CD8-positive, alpha-beta memory T cell (primary cell): ENCODE data around the gene KLF15. TPM values are rescaled to one million over a fixed set of nuclear protein-coding genes. Genes with fewer than 3 reads are reported as not detected.

ENCODE experiments used
- CTCF ChIA-PET: fragments of 350-600 bp; sonication (Branson Sonifier 250); formaldehyde crosslinking; loops from one replicate; lab custom pipeline; 2021; ENCODE audit warnings: antibody characterized with exemption; lab: Charles Lee
- POLR2A ChIA-PET: fragments of 350-600 bp; sonication (Branson Sonifier 250); formaldehyde crosslinking; loops from one replicate; lab custom pipeline; 2021; ENCODE audit warnings: antibody characterized with exemption; lab: Charles Lee
- DNase-seq, 5 donors: peaks; one replicate each; pipeline versions ENCODE4 v3.0.0 to v3.0.0-alpha.2; 2020 to 2022; ENCODE audit warnings: mixed read lengths in 1 of 5
- H3K27ac ChIP-seq: one replicate; pipeline ENCODE4 v1.7.0; 2013; ENCODE audit warnings: low read depth, mild to moderate bottlenecking, low read length, moderate library complexity
- H3K27me3 ChIP-seq: 2 replicates; pipeline ENCODE4 v1.7.0; 2013; ENCODE audit warnings: low read length, mild to moderate bottlenecking; ENCODE audit not compliant: insufficient read depth, poor library complexity, severe bottlenecking
- H3K36me3 ChIP-seq: 2 replicates; pipeline ENCODE4 v1.7.0; 2013; ENCODE audit warnings: mild to moderate bottlenecking, low read length, moderate library complexity; ENCODE audit not compliant: insufficient read depth
- H3K4me1 ChIP-seq: 2 replicates; pipeline ENCODE4 v1.7.0; 2013; ENCODE audit warnings: mild to moderate bottlenecking, low read length, moderate library complexity; ENCODE audit not compliant: insufficient read depth
- H3K4me3 ChIP-seq: 2 replicates; pipeline ENCODE4 v1.7.0; 2013; ENCODE audit warnings: mild to moderate bottlenecking, low read length
- H3K9me3 ChIP-seq: 2 replicates; pipeline ENCODE4 v1.7.0; 2013; ENCODE audit warnings: mild to moderate bottlenecking, low read length
- H3K27ac Mint-ChIP-seq, 8 donors: one replicate each; pipeline ENCODE4 v1.8.0; 2020 to 2021; ENCODE audit warnings: mixed read lengths in 8 of 8, mild to moderate bottlenecking in 6 of 8, inconsistent platforms in 3 of 8, moderate library complexity in 3 of 8
- H3K27me3 Mint-ChIP-seq, 2 donors: one replicate each; pipeline ENCODE4 v1.8.0; 2020 to 2021; ENCODE audit warnings: mixed read lengths in 2 of 2, mild to moderate bottlenecking in 1 of 2, moderate library complexity in 1 of 2
- H3K36me3 Mint-ChIP-seq, 3 donors: one replicate each; pipeline ENCODE4 v1.8.0; 2020 to 2021; ENCODE audit warnings: mixed read lengths in 3 of 3, inconsistent platforms in 1 of 3, mild to moderate bottlenecking in 1 of 3
- H3K4me1 Mint-ChIP-seq, 3 donors: one replicate each; pipeline ENCODE4 v1.8.0; 2020 to 2021; ENCODE audit warnings: mixed read lengths in 3 of 3, inconsistent platforms in 1 of 3, mild to moderate bottlenecking in 1 of 3
- H3K4me3 Mint-ChIP-seq, 7 donors: one replicate each; pipeline ENCODE4 v1.8.0; 2020 to 2021; ENCODE audit warnings: mixed read lengths in 7 of 7, mild to moderate bottlenecking in 6 of 7, moderate library complexity in 4 of 7, inconsistent platforms in 2 of 7
- H3K9me3 Mint-ChIP-seq, 5 donors: one replicate each; pipeline ENCODE4 v1.8.0; 2020 to 2022; ENCODE audit warnings: mixed read lengths in 5 of 5, mild to moderate bottlenecking in 3 of 5, moderate library complexity in 2 of 5, inconsistent platforms in 1 of 5
- polyA plus RNA-seq: library from polyadenylated mRNA; unstranded; fragments of 300-500 nt; fragmentation: Illumina TruSeq; gene quantifications from one replicate; pipeline ENCODE4 v1.2.3, GENCODE V29; 2021
- total RNA-seq, 2 experiments: library from RNA; stranded (reverse); gene quantifications; one replicate each; pipeline ENCODE4 v1.2.3, GENCODE V29; 2021

The KLF15 gene
- total and polyA plus RNA-seq, 3 experiments from 2014 or later = 0.11 to 0.18 TPM; not detected in 1

- Histone ChIP-seq H3K27ac (no peak overlapping the region), H3K27me3 (no peaks in the 10 kb centered on the region), H3K36me3 (no peaks in the 10 kb centered on the region), H3K9me3 (no peaks in the 10 kb centered on the region), H3K4me1 (no peaks in the 10 kb centered on the region), H3K4me3 (no peak overlapping the region)
- ChIA-PET CTCF (no interaction called here), POLR2A (no interaction called here)
- Mint-ChIP-seq H3K4me3 (no peak overlapping the region), H3K27ac (no peak overlapping the region), H3K36me3 (no peaks in the 10 kb centered on the region), H3K4me1 (no peaks in the 10 kb centered on the region), H3K9me3 (peaks cover 15 to 24% (median 20%) of the 10 kb centered on the region in 5 donors), H3K27me3 (peaks cover 7 to 14% of the 10 kb centered on the region in 2 donors)
- DNase-seq = no peak
Observed at GRCh38 chr3:126304704-126305103, 52.5 kb downstream of the KLF15 start.

DNA sequence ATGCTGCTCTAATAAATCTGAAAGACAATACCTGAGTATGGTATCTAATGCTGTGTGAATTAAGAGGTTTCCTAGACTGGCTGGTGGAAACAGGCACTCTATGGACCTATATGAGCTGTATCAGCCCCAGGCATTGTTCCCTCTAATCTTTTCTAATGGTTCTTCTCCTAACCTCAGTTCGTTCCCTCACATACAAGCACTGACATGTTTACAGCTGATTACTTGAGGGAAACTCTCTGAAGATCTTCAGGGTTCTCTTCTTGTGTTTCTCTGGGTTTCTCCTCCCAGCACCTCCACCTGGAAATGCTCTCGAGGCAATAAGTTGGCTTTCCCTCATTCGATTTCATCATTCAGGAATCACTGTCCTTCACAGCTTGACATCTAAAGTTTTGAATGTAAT lies 52.9 kb downstream of the KLF15 start:
- Mint-ChIP-seq H3K4me3 (no peak overlapping the region), H3K36me3 (no peaks in the 10 kb centered on the region), H3K4me1 (no peaks in the 10 kb centered on the region), H3K9me3 (peaks cover 15 to 24% (median 20%) of the 10 kb centered on the region in 5 donors), H3K27me3 (peaks cover 8 to 14% of the 10 kb centered on the region in 2 donors), H3K27ac (no peak overlapping the region)
- DNase-seq = no peak
- H3K4me3 ChIP-seq = no peak overlapping the region
- no peaks in the 10 kb centered on the region for H3K36me3 ChIP-seq
- POLR2A ChIA-PET = no interaction called here
- CTCF ChIA-PET = no interaction called here
- no peaks in the 10 kb centered on the region for H3K9me3 ChIP-seq
- H3K4me1 ChIP-seq = no peaks in the 10 kb centered on the region
- no peaks in the 10 kb centered on the region for H3K27me3 ChIP-seq
- no peak overlapping the region for H3K27ac ChIP-seq

GRCh38 chr3:126303272-126303671 lies 53.9 kb downstream of the KLF15 start:
- Mint-ChIP-seq H3K9me3 (peaks cover 15 to 26% (median 20%) of the 10 kb centered on the region in 5 donors), H3K27ac (no peak overlapping the region), H3K4me3 (no peak overlapping the region), H3K36me3 (no peaks in the 10 kb centered on the region), H3K27me3 (peaks cover 8 to 11% of the 10 kb centered on the region in 2 donors), H3K4me1 (no peaks in the 10 kb centered on the region)
- Histone ChIP-seq H3K27me3 (no peaks in the 10 kb centered on the region), H3K36me3 (no peaks in the 10 kb centered on the region), H3K4me1 (no peaks in the 10 kb centered on the region), H3K4me3 (no peak overlapping the region), H3K27ac (no peak overlapping the region), H3K9me3 (no peaks in the 10 kb centered on the region)
- POLR2A ChIA-PET = no interaction called here
- CTCF ChIA-PET = no interaction called here
- DNase-seq = no peak

DNA sequence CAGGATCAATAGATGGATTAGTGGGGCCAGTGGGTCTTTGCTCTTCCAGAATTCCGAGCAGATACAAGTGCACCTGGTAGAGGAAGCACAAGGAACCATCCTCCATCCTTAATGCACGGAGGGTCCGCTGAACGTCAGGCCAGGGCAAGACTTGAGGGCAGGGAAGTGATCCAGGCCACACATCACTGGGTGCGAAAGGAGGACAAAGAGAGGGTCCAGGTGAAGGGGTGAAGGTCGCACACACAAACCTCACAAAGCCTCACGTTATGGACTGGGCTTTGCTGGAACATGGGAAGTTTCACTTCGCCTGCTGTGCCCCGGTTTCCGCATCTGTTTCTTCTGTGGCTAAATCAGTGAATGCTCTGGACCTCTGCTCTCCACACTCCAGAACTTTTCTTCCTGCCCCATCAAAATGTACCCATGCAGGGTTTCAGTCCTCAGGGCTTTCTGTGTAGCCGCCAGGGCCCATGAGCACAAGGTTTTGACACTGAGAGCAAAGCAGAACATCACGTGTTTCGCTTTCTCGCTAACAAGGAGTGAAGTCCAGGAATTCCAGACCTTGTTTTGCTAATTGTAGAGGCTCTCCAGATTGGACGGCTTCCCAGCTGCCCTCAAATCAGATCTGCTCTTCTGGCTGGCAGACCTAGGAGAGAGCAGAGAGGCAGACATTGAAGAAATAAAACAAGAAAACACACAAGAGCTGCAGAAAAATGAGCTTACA lies 56.3 kb downstream of the KLF15 start:
- DNase-seq = no peak
- H3K9me3 ChIP-seq = no peaks in the 10 kb centered on the region
- no peaks in the 10 kb centered on the region for H3K36me3 Mint-ChIP-seq
- no peaks in the 10 kb centered on the region for H3K36me3 ChIP-seq
- H3K4me1 Mint-ChIP-seq = no peaks in the 10 kb centered on the region
- no peak overlapping the region for H3K27ac Mint-ChIP-seq
- H3K4me3 Mint-ChIP-seq = no peak overlapping the region
- ChIA-PET POLR2A (no interaction called here), CTCF (no interaction called here)
- H3K4me3 ChIP-seq = no peak overlapping the region
- peaks cover 8 to 11% of the 10 kb centered on the region in 2 donors for H3K27me3 Mint-ChIP-seq
- H3K9me3 Mint-ChIP-seq = peaks cover 15 to 25% (median 20%) of the 10 kb centered on the region in 5 donors
- no peaks in the 10 kb centered on the region for H3K27me3 ChIP-seq
- no peak overlapping the region for H3K27ac ChIP-seq
- H3K4me1 ChIP-seq = no peaks in the 10 kb centered on the region

DNA sequence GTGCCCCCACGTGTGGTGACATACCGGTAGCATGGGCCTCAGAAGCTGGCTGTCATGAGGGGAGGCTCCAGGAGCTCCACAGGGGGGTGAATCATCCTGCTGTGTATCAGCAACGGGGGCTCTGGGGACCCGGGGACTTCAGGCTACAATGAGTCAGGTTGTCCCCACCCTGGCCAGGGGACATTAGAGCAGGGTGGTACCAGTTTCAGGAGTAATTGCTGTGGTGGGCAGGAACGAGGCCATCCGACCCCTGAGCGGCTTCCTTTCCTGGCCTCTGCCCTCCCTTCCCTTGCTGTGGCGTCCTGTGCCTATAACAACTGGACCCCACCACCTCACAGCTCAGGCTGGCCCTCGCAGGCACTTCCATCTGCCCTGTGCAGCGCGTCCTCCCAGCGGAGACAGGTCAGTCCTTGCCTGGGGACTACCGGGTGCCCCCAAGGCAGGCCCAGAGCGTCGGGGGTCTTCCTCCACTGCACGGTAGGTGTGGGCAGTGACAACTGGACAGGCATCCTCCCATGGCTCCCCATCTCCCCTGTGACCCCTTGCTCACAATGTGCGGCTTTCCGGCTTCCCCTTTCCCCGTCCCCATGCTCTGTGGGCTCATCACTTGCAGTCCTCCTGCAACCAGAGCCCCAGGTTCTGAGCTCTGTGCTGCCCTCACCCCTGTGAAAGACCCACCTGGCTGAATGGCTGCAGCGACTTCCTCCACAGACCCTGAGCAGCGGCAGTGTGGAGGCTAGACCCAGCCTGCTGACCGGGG lies 57.0 kb downstream of the KLF15 start:
- H3K9me3 Mint-ChIP-seq = peaks cover 15 to 25% (median 20%) of the 10 kb centered on the region in 5 donors
- H3K4me1 Mint-ChIP-seq = no peaks in the 10 kb centered on the region
- no peaks in the 10 kb centered on the region for H3K36me3 ChIP-seq
- no peaks in the 10 kb centered on the region for H3K9me3 ChIP-seq
- H3K27me3 ChIP-seq = no peaks in the 10 kb centered on the region
- DNase-seq = no peak
- no peak overlapping the region for H3K27ac ChIP-seq
- peaks cover 6 to 11% of the 10 kb centered on the region in 2 donors for H3K27me3 Mint-ChIP-seq
- POLR2A ChIA-PET = no interaction called here
- no peak overlapping the region for H3K27ac Mint-ChIP-seq
- no peaks in the 10 kb centered on the region for H3K36me3 Mint-ChIP-seq
- CTCF ChIA-PET = no interaction called here
- no peak overlapping the region for H3K4me3 ChIP-seq
- no peak overlapping the region for H3K4me3 Mint-ChIP-seq
- no peaks in the 10 kb centered on the region for H3K4me1 ChIP-seq

DNA sequence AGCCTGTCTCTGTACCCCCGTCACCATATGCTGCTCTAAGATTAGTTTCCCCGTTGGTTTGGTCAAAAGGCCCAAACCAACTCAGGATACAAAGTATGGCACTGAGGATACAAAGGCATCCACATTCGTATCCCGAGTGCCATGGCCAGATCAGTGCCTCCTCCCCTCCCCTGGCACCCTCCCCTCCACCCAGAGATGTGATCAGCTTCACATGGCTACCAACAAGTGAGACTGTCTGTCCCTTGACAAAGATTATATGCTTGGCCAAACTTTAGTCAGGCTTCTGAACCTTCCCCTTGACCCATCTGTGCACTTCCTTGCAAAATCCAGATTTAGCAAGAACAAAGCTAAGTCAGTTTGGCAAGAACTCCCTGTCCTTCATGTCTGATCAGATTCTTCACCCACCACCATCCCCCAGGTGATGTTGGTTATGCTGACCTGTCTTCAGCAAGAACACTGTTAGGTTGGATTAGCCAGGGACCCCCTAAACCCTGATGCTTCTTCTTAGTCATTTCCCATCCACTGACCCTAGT lies 61.7 kb downstream of the KLF15 start:
- no peaks in the 10 kb centered on the region for H3K36me3 ChIP-seq
- no peaks in the 10 kb centered on the region for H3K4me1 Mint-ChIP-seq
- POLR2A ChIA-PET = no interaction called here
- H3K27ac ChIP-seq = no peak overlapping the region
- no peaks in the 10 kb centered on the region for H3K9me3 ChIP-seq
- peaks cover 0 to 4% (median 0%) of the 10 kb centered on the region in 5 donors for H3K9me3 Mint-ChIP-seq
- no peaks in the 10 kb centered on the region for H3K27me3 ChIP-seq
- CTCF ChIA-PET = no interaction called here
- DNase-seq = no peak
- no peaks in the 10 kb centered on the region for H3K4me1 ChIP-seq
- no peak overlapping the region for H3K4me3 ChIP-seq
- H3K36me3 Mint-ChIP-seq = no peaks in the 10 kb centered on the region
- H3K27me3 Mint-ChIP-seq = peaks cover 6 to 12% of the 10 kb centered on the region in 2 donors
- no peak overlapping the region for H3K4me3 Mint-ChIP-seq
- H3K27ac Mint-ChIP-seq = no peak overlapping the region

- no peaks in the 10 kb centered on the region for H3K36me3 Mint-ChIP-seq
- Histone ChIP-seq H3K4me3 (no peak overlapping the region), H3K36me3 (no peaks in the 10 kb centered on the region), H3K9me3 (no peaks in the 10 kb centered on the region), H3K4me1 (no peaks in the 10 kb centered on the region), H3K27me3 (no peaks in the 10 kb centered on the region), H3K27ac (no peak overlapping the region)
- ChIA-PET POLR2A (no interaction called here), CTCF (no interaction called here)
- peaks cover 0 to 4% (median 0%) of the 10 kb centered on the region in 5 donors for H3K9me3 Mint-ChIP-seq
- DNase-seq = no peak
- peaks cover 6 to 24% of the 10 kb centered on the region in 2 donors for H3K27me3 Mint-ChIP-seq
- no peak overlapping the region for H3K27ac Mint-ChIP-seq
- no peak overlapping the region for H3K4me3 Mint-ChIP-seq
- H3K4me1 Mint-ChIP-seq = no peaks in the 10 kb centered on the region
Observed at GRCh38 chr3:126294211-126294808, 62.9 kb downstream of the KLF15 start.
